SU-DHL-6 (cell line): ENCODE results near the gene TNNT2.

Experiments used
- EZH2phosphoT487 ChIP-seq: fragments of 200-600 bp; sonication (generic), shearing (Covaris generic); conservative IDR thresholded peaks from 2 replicates; pipeline ENCODE4 v1.6.1; 2018; ENCODE audit warnings: mild to moderate bottlenecking, antibody characterized with exemption, low read length, moderate library complexity, mixed read lengths
- TF ChIP-seq, protein P1 (sequence below): fragments of 200-600 bp; sonication (generic); IDR thresholded peaks from one replicate; pipeline ENCODE4 v1.5.1; 2017; ENCODE audit warnings: antibody characterized with exemption, mild to moderate bottlenecking, low read length, moderate library complexity; ENCODE audit not compliant: insufficient read depth, poor library complexity, severe bottlenecking

- TF ChIP-seq, protein P1, sequence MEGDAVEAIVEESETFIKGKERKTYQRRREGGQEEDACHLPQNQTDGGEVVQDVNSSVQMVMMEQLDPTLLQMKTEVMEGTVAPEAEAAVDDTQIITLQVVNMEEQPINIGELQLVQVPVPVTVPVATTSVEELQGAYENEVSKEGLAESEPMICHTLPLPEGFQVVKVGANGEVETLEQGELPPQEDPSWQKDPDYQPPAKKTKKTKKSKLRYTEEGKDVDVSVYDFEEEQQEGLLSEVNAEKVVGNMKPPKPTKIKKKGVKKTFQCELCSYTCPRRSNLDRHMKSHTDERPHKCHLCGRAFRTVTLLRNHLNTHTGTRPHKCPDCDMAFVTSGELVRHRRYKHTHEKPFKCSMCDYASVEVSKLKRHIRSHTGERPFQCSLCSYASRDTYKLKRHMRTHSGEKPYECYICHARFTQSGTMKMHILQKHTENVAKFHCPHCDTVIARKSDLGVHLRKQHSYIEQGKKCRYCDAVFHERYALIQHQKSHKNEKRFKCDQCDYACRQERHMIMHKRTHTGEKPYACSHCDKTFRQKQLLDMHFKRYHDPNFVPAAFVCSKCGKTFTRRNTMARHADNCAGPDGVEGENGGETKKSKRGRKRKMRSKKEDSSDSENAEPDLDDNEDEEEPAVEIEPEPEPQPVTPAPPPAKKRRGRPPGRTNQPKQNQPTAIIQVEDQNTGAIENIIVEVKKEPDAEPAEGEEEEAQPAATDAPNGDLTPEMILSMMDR: no peak
- no peak for TF ChIP-seq EZH2phosphoT487
Measured at GRCh38 chr1:201403359-201403758, 25.9 kb upstream of the TNNT2 start.
